ENCODE results near the gene SGCD. TPM values are rescaled to one million over a fixed set of nuclear protein-coding genes. Genes with fewer than 3 reads are reported as not detected.
A peak's percentile ranks its signal among the peaks of the same experiment; 100 is the strongest.

SGCD gene
- total and polyA plus RNA-seq, 8 donors, result 10.4 to 15.8 (median 12.5) TPM

- Histone ChIP-seq H3K9me3 (no peaks in the 10 kb centered on the region), H3K27me3 (no peaks in the 10 kb centered on the region), H3K27ac (peak overlapping the region in 1 of 2 donors; percentile 50), H3K4me3 (no peak overlapping the region), H3K36me3 (no peaks in the 10 kb centered on the region), H3K4me1 (no peaks in the 10 kb centered on the region)
- DNase-seq (no peak), ATAC-seq (peak; percentile 30)
- TF ChIP-seq CTCF (IDR thresholded peaks at IDR 0.05), result no peak
- intact Hi-C loops (cut with DNase I), result no loop called here
Observed at GRCh38 chr5:156411185-156411613, 84.2 kb downstream of the SGCD start.

GRCh38 chr5:156411957-156412356 lies 85.0 kb downstream of the SGCD start:
- no peaks in the 10 kb centered on the region for H3K27me3 ChIP-seq
- no peak for TF ChIP-seq CTCF (IDR thresholded peaks at IDR 0.05)
- H3K36me3 ChIP-seq, result no peaks in the 10 kb centered on the region
- H3K27ac ChIP-seq, result no peak overlapping the region
- no peak overlapping the region for H3K4me3 ChIP-seq
- H3K9me3 ChIP-seq, result no peaks in the 10 kb centered on the region
- DNase-seq (no peak), ATAC-seq (no peak)
- no peaks in the 10 kb centered on the region for H3K4me1 ChIP-seq
- intact Hi-C loops (cut with DNase I), result no loop called here

GRCh38 chr5:156414391-156414790 lies 87.4 kb downstream of the SGCD start:
- intact Hi-C loops (cut with DNase I), result no loop called here
- Histone ChIP-seq H3K9me3 (no peaks in the 10 kb centered on the region), H3K27ac (no peak overlapping the region), H3K36me3 (no peaks in the 10 kb centered on the region), H3K4me1 (no peaks in the 10 kb centered on the region), H3K4me3 (no peak overlapping the region), H3K27me3 (no peaks in the 10 kb centered on the region)
- no peak for TF ChIP-seq CTCF (IDR thresholded peaks at IDR 0.05)
- DNase-seq (no peak), ATAC-seq (no peak)

- no peak for DNase-seq
- Histone ChIP-seq H3K27me3 (no peaks in the 10 kb centered on the region), H3K27ac (no peak overlapping the region), H3K4me1 (no peaks in the 10 kb centered on the region), H3K36me3 (no peaks in the 10 kb centered on the region), H3K4me3 (no peak overlapping the region), H3K9me3 (no peaks in the 10 kb centered on the region)
- no peak for TF ChIP-seq CTCF (IDR thresholded peaks at IDR 0.05)
- intact Hi-C loops (cut with DNase I), result no loop called here
- ATAC-seq, result no peak
Observed at GRCh38 chr5:156419661-156420060, 92.7 kb downstream of the SGCD start.

- Histone ChIP-seq H3K27ac (no peak overlapping the region), H3K4me3 (no peak overlapping the region), H3K27me3 (no peaks in the 10 kb centered on the region), H3K36me3 (no peaks in the 10 kb centered on the region), H3K4me1 (no peaks in the 10 kb centered on the region), H3K9me3 (no peaks in the 10 kb centered on the region)
- no peak for TF ChIP-seq CTCF (IDR thresholded peaks at IDR 0.05)
- ATAC-seq (no peak), DNase-seq (no peak)
- intact Hi-C loops (cut with DNase I), result no loop called here
Observed at GRCh38 chr5:156420665-156421064, 93.7 kb downstream of the SGCD start.
